Adrenal gland (tissue), 5 donors: ENCODE measurements around the gene TCL1B.

Source experiments
- CTCF ChIP-seq, 6 experiments: fragments of 450-650 bp in 4 of 6; fragments of 200-600 bp in 2 of 6; sonication (generic) in 1 of 6; IDR thresholded peaks; 1 replicate in 5 of 6; 2 replicates in 1 of 6; pipeline versions ENCODE4 v1.5.1 to v1.8.0; 2016 to 2021; ENCODE audit warnings: antibody characterized with exemption in 6 of 6, mild to moderate bottlenecking in 2 of 6, moderate library complexity in 1 of 6
- POLR2A ChIP-seq, 2 donors: fragments of 450-650 bp; IDR thresholded peaks; one replicate each; pipeline ENCODE4 v1.6.1; 2017; ENCODE audit warnings: antibody characterized with exemption in 2 of 2, mild to moderate bottlenecking in 2 of 2, moderate library complexity in 1 of 2
- donor health status: DM: no; HTN: no; CAD: no.

GRCh38 chr14:95667249-95667693 is 19.0 kb upstream of the TCL1B start:
- TF ChIP-seq CTCF (IDR thresholded peaks at IDR 0.05) (no peak), POLR2A (IDR thresholded peaks at IDR 0.05) (no peak)
